GM13977 (cell line): Measurements from ENCODE around the gene OGA.

Experiments
- DNase-seq: peaks from one replicate; pipeline ENCODE4 v3.0.0; 2012; ENCODE audit warnings: low spot score
- in situ Hi-C: fragments of 300-500 bp; cut with MboI; formaldehyde crosslinking; loops from one replicate; pipeline ENCODE4 v1.12.0; 2022; ENCODE audit warnings: low sequenced_read_pairs, low pct_unique_long_range_greater_than_20kb, mixed read lengths, inconsistent platforms; ENCODE audit not compliant: unreplicated experiment
- TF ChIP-seq, protein P1 (sequence below): IDR thresholded peaks from 2 replicates; pipeline ENCODE4 v1.5.1; 2012; ENCODE audit warnings: mild to moderate bottlenecking, control low read depth; ENCODE audit not compliant: insufficient read depth; ENCODE audit errors: extremely low read depth, missing control alignments

The OGA gene

GRCh38 chr10:101772895-101773761 lies 45.1 kb downstream of the OGA start:
- in situ Hi-C loops: no loop called here
- DNase-seq: no peak
- TF ChIP-seq, protein P1, sequence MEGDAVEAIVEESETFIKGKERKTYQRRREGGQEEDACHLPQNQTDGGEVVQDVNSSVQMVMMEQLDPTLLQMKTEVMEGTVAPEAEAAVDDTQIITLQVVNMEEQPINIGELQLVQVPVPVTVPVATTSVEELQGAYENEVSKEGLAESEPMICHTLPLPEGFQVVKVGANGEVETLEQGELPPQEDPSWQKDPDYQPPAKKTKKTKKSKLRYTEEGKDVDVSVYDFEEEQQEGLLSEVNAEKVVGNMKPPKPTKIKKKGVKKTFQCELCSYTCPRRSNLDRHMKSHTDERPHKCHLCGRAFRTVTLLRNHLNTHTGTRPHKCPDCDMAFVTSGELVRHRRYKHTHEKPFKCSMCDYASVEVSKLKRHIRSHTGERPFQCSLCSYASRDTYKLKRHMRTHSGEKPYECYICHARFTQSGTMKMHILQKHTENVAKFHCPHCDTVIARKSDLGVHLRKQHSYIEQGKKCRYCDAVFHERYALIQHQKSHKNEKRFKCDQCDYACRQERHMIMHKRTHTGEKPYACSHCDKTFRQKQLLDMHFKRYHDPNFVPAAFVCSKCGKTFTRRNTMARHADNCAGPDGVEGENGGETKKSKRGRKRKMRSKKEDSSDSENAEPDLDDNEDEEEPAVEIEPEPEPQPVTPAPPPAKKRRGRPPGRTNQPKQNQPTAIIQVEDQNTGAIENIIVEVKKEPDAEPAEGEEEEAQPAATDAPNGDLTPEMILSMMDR: no peak

GRCh38 chr10:101772017-101772894 lies 46.0 kb downstream of the OGA start:
- in situ Hi-C loops: no loop called here
- TF ChIP-seq, protein P1: no peak
- DNase-seq: no peak

GRCh38 chr10:101771380-101771779 lies 46.9 kb downstream of the OGA start:
- TF ChIP-seq, protein P1: no peak
- in situ Hi-C loops: no loop called here
- DNase-seq: no peak

- in situ Hi-C loops: no loop called here
- no peak for DNase-seq
- TF ChIP-seq, protein P1: no peak
Observed at GRCh38 chr10:101770331-101771215, 47.7 kb downstream of the OGA start.

GRCh38 chr10:101769541-101770180 lies 48.6 kb downstream of the OGA start:
- TF ChIP-seq, protein P1: no peak
- in situ Hi-C loops: no loop called here
- DNase-seq: no peak

DNA sequence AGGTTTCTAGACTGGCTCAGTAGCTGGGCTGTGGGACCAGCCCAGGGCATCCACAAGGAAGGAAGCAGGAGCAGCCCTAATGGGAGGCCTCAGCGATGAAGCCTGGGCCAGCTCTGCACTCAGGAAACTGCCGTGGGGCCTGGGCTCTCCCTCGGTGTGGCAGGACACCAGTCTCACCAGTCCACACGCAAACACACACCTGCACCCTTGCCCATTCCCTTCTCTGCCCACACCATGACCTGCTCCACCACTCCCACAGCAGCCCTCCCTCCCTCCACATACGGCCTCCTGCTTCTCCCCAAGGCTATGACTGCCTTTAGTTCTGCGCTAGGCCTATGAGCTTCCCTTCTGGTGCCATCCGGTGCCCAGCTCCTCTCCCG lies 49.5 kb downstream of the OGA start:
- no peak for DNase-seq
- in situ Hi-C loops: no loop called here
- TF ChIP-seq, protein P1: no peak
